Measurements from ENCODE around the gene FAM114A1.
A peak's percentile ranks its signal among the peaks of the same experiment; 100 is the strongest.

The FAM114A1 gene

GRCh38 chr4:38867478-38868058 lies at the start of gene FAM114A1:
Gene FAM114A1, plus strand, starts transcription at chr4:38867806. Its CDS starts 10,273 bp downstream, at chr4:38878079.
- TF ChIP-seq, protein P1, sequence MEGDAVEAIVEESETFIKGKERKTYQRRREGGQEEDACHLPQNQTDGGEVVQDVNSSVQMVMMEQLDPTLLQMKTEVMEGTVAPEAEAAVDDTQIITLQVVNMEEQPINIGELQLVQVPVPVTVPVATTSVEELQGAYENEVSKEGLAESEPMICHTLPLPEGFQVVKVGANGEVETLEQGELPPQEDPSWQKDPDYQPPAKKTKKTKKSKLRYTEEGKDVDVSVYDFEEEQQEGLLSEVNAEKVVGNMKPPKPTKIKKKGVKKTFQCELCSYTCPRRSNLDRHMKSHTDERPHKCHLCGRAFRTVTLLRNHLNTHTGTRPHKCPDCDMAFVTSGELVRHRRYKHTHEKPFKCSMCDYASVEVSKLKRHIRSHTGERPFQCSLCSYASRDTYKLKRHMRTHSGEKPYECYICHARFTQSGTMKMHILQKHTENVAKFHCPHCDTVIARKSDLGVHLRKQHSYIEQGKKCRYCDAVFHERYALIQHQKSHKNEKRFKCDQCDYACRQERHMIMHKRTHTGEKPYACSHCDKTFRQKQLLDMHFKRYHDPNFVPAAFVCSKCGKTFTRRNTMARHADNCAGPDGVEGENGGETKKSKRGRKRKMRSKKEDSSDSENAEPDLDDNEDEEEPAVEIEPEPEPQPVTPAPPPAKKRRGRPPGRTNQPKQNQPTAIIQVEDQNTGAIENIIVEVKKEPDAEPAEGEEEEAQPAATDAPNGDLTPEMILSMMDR (IDR thresholded peaks at IDR 0.05; ENCODE audit: low read depth, low read length), result no peak
- DNase-seq (ENCODE audit: extremely low read depth, low read depth), result peak; percentile 69

- DNase-seq (ENCODE audit: extremely low read depth, low read depth), result no peak
- TF ChIP-seq, protein P1 (IDR thresholded peaks at IDR 0.05; ENCODE audit: low read depth, low read length), result no peak
Measured at GRCh38 chr4:38818441-38818976, 49.1 kb upstream of the FAM114A1 start.

- TF ChIP-seq, protein P1 (IDR thresholded peaks at IDR 0.05; ENCODE audit: low read depth, low read length), result no peak
- DNase-seq (ENCODE audit: extremely low read depth, low read depth), result no peak
Measured at GRCh38 chr4:38819569-38819968, 48.0 kb upstream of the FAM114A1 start.

- no peak for DNase-seq (ENCODE audit: extremely low read depth, low read depth)
- TF ChIP-seq, protein P1 (IDR thresholded peaks at IDR 0.05; ENCODE audit: low read depth, low read length), result no peak
Measured at GRCh38 chr4:38820329-38821061, 47.1 kb upstream of the FAM114A1 start.

- TF ChIP-seq, protein P1 (IDR thresholded peaks at IDR 0.05; ENCODE audit: low read depth, low read length), result no peak
- DNase-seq (ENCODE audit: extremely low read depth, low read depth), result no peak
Measured at GRCh38 chr4:38821739-38822138, 45.9 kb upstream of the FAM114A1 start.

DNA sequence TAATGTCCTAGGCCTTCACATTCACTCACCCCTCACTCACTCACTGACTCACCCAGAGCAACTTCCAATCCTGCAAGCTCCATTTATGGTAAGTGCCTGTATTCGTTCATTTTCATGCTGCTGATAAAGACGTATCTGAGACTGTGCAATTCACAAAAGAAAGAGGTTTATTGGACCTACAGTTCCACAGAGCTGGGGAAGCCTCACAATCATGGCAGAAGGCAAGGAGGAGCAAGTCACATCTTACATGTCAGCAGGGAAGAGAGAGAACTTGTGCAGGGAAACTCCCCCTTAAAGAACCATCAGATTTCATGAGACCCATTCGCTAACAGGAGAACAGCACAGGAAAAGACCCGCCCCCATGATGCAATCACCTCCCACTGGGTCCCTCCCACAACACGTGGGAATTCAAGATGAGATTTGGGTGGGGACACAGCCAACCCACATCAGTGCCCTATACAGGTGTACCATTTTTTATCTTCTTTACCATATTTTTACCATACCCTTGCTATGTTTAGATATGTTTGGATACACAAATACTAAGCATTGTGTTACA lies 44.8 kb upstream of the FAM114A1 start:
- TF ChIP-seq, protein P1 (IDR thresholded peaks at IDR 0.05; ENCODE audit: low read depth, low read length), result no peak
- DNase-seq (ENCODE audit: extremely low read depth, low read depth), result no peak

DNA sequence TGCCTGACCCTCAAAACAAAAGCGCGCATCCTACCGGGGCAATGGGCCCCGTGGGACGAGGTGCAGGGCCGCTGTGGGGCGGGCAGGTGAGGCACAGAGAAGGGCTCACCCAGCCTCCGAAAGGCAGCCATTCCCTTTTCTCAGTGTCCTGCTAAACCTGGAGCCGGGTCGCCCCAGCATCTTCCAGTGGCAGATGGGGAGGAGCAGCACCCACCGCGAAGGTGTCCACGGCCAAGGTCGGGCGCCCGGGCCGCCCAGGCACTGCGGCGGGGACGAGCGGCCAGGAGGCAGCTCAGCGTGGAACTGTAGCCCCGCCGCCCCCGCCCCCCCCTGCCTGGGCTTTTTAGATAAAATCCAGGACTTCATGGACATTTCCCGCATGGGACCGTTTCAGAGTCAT lies 43.8 kb upstream of the FAM114A1 start:
- DNase-seq (ENCODE audit: extremely low read depth, low read depth), result no peak
- TF ChIP-seq, protein P1 (IDR thresholded peaks at IDR 0.05; ENCODE audit: low read depth, low read length), result no peak

All from AG09319 (cell line).